ENCODE measurements around the gene MUC20.
"Not testable (repeated sequence)": the region's sequence is repeated elsewhere in the genome, so short reads cannot be mapped to it uniquely, and the experiment has no call there.

Gene MUC20

DNA sequence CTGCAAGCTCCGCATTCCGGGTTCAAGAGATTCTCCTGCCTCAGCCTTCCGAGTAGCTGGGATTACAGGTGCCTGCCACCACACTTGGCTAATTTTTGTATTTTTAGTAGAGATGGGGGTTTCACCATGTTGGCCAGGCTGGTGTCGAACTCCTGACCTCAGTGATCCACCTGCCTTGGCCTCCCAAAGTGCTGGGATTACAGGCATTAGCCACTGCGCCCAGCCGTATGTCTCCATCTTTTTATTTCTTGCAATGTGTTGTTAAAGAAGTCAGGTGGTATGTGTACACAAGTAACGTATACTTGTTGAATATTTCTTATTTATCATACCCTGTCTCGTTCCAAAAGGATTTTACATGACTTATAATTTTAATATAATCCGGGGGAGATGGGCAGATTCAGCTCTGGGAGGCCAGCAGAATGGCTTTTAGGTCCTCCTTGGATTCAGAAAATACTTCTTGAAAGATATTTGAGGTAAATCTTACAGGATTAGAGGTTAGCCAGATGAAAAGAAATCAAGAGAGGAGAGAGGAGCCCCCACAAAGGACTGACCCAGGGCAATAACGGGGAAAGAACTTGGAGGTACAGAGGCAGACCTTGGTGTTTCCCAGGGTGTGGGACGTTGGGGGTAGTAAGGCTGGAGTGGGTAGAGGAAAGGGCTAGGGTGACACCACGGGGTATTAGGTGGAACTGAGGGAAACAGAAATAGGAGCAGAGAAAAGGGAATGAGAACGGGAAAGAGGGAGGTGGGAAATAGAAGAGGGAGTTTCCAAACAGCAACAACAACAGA lies 27.2 kb upstream of the MUC20 start:
- DNase-seq (ENCODE audit: low read depth), result no peak

DNA sequence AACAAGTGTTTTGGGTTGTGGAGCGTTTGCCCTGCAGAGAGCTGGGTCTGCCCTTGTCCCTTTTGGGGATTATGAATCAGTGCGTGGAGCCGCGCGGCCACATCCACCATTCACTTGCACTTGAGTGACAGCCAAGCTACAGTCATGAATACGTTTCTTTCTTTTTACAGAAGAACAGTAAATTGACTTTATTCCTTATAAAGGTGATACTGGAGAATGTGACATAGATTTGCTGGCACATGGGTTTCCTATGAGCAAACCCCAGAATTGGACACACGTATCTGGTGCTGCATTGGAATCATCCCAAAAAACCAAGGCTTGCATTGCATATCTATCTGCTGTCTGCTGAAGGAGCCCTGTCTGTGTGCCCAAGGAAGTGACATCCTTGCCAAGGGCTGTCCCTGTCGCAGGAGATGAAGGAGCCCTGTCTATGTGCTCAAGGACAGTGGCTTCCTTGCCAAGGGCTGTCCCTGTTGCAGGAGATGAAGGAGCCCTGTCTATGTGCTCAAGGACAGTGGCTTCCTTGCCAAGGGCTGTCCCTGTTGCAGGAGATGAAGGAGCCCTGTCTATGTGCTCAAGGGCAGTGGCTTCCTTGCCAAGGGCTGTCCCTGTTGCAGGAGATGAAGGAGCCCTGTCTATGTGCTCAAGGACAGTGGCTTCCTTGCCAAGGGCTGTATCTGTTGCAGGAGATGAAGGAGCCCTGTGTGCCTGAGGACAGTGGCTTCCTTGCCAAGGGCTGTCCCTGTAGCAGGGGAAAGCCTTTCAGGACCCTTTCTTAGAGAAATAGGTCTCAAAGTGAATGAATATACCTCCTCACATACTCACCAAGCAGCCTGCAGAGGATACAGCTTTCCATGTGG lies 26.3 kb upstream of the MUC20 start:
- DNase-seq (ENCODE audit: low read depth), result not testable (repeated sequence)

DNA sequence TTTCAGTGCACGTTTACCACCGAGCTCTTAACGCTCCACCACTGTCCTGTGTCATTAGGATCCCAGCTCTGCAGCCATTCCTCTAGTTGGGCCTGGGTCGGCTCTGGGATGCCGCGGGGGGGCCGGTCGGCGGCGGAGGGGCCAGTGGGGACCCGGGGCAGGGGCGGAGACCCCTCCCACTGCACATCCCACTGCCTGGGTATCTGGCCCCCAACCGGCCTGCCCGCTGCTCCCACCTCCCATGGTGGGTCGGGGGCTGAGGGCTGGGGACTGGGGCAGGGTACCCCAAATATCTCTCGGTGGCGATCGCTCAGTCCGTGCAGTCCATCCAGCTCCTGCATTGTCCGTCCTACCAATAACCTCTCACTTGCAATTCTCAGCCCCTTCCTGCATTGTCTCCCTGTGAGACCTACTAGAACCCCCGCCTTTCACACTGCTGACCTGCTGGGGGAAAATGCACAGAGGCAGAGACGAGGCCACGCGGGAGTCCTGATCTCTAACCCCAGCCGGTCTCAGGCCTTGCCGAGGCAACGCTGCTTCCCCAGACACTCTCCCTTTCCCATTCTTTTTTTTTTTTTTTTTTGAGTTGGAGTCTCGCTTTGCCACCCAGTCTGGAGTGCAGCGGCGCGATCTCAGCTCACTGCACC lies 24.0 kb upstream of the MUC20 start:
- DNase-seq (ENCODE audit: low read depth), result no peak

DNA sequence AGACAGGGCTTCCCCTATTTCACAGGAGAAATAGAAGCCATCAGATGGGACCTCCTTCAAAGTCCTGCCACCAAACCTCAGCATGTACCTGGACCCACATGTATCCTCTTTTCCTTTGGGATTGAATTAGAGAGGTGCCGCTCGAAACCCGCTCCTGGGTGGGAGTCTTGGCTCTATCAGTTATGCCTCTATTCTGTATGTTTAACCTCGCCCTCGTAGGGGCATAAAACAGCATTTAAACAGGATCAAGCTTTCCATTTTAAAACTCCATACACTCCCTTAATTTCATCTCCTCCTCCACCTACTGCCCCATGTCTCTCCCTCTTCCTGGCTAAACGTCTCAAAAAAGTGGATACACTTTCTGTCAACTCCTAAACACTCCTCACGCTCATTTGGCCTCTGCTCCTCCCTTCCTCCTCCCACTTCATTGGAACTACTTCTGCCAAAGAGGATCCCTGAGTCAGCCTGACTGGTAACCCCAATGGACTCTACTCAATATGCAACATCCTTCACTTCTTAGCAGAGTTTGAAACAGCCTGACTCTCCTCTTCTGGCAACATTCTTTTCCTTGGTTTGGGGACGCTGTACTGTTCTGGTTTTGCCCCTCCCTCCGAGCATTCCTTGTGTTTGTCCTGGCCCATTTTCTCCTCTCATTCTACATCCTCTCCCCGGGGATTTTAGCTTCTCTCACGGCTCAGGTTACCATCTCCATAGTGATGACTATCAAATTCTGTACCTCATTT lies 23.0 kb upstream of the MUC20 start:
- peak; percentile 83 for DNase-seq (ENCODE audit: low read depth)

DNA sequence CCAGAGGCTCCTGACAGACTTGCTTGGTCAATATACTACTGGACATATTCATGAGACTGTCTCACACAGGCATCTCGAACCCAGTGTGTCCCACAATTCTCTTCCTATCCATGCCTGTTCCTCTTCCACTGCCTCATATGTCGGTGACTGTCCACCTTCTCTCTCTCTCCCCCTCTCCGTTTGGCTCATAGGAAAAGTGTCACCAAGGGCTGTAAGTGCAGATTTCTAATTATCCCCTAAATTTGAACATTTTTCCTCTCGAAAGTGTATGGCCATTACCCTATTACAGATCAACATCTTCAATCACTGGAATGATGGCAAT lies 22.5 kb upstream of the MUC20 start:
- DNase-seq (ENCODE audit: low read depth), result no peak

DNA sequence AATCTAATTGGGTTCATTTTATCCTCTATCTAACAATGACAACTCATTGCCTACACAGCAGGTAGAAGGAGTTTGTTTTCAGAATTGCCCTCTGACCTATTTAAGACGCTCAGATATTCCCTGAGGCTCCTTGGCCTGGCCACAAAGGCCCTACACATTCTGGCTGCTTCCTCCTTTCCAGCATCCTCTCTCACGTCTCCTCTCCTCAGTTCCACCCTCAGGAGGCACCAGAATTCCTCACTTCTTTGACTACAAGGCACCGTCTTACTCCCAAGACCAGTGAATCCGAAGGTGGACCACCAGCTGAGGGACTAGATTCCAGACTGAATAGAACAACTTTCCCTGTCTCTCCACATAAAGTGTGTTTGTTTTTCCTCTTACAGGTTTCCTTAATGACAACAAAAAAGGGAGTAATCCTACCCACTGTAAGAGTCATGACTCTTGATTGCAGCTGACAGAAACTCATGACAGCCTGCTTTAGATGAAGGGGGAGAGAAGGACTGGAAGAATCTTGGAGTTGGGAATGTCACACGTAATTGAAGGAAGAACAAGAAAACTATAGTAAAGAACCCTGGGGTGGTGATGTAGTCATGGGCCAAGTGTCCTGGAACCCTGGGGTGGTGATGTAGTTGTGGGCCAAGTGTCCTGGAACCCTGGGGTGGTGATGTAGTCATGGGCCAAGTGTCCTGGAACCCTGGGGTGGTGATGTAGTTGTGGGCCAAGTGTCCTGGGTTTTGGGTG lies 22.0 kb upstream of the MUC20 start:
- no peak for DNase-seq (ENCODE audit: low read depth)

DNA sequence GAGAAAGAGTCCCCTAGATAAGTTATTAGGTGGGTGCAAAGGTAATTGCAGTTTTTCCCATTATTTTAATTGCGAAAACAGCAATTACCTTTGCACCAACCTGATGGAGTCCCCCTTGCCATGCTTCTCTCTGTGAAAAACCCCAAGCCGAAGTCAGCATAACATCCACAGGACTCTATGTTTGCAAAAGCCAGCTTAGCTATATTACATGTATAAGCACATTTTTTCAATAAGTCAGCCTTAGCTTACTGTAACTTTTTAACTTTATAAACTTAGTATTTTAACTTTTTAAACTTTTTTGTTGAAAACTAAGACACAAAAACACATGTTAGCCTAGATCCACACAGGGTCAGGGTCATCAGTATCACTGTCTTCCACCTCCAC lies 21.4 kb upstream of the MUC20 start:
- no peak for DNase-seq (ENCODE audit: low read depth)

DNA sequence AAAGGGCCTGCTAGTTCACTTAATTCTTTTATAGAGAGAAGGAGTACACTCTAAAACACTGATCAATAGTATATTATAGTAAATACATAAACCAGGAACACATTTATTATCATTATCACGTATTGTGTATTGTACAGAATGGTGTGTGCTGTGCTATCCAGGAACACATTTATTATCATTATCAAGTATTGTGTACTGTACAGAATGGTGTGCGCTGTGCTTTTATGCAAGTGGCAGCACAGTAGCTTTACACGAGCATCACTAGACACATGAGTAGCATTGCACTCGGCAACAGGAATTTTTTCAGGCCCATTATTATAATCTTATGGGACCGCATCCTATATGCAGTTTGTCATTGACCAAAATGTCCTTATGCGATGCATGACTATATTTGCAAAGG lies 20.9 kb upstream of the MUC20 start:
- DNase-seq (ENCODE audit: low read depth), result no peak

DNA sequence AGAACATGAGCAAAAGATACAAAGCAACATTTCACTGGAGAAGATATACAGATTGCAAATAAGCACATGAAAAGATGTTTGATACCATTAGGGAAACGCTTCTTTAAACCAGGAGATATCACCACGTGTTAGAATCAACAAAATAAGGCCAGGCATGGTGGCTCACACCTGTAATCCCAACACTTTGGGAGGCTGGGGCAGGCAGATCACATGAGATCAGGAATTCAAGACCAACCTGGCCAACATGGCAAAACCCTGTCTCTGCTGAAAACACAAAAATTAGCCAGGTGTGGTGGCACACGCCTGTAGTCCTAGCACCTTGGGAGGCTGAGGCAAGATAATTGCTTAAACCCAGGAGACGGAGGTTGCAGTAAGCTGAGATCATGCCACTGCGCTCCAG lies 20.5 kb upstream of the MUC20 start:
- no peak for DNase-seq (ENCODE audit: low read depth)

DNA sequence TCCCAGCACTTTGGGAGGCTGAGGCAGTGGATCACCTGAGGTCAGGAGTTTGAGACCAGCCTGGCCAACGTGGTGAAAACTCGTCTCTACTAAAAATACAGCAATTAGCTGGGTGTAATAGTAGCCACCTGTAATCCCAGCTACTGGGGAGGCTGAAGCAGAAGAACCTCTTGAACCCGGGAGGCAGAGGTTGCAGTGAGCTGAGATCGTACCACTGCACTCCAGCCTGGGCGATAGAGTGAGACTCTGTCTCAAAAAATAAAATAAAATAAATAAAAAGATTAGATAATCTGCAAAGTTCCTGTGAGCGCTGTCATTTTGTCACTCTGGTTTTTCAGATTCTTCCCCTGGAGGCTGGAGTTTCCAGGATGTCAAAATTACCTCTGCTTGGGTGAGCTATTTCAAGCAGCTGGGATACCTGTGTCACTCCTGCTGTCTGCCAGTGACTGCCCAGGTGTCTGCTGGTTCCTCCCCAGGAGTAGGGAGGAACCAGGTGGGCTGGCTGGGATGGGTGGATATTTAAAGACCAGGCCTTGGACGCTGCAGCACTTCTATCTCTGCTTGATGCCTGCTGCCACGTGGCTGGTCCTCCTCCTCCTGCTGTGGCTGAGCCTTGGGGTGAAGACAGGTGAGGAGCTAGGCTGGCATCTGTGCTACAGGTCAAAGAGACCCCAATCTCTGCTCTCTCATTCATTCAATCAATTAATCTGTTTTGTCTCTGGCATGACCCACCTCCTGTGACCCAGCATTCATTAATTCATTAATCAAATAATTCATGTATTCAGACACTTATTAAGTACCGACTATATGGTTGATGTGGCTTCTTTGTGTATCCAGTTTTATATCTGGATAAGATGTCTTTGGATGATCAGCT lies 19.5 kb upstream of the MUC20 start:
- no peak for DNase-seq (ENCODE audit: low read depth)

DNA sequence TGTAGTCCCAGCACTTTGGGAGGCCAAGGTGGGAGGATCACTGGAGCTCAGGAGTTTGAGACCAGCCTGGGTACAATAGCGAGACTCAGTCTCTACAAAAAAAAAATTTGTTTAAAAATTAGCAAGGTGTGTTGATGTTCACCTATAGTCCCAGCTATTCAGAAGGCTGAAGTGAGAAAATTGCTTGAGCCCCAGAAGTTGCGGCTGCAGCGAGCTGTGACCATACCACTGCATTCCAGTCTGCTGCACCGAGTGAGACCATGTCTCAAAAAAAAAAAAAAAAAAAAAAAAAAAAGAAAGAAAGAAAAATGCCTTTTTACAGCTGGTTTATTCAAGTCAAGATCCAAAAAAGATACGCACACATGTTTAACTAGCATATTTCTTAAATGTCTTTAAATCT lies 17.0 kb upstream of the MUC20 start:
- DNase-seq (ENCODE audit: low read depth), result no peak

DNA sequence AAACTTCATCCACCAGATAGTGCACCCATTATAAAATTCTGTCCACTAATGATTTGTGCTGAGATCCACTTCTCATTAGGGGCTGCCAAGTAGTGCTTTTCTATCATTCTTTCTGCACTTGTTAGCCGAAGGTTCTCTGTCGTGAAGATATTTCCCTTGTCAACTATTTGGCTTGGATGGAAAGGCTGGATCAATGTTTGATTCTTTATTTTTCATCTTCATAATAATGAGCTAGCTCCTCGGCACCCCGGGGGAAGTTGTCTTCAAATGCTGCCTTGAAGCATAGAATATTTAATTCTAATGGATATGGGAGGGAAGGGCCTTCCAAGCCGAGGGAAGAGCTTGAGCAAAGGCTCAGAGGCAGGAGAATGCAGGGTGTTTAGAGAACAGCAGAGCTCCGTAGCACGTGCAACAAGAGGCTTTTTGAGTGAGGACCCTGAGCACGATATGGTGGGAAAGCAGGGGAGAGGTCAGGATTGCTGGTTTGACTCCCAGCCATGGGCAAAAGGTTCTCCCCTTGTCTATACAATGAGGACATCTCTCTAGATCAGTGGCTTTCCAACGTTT lies 16.3 kb upstream of the MUC20 start:
- DNase-seq (ENCODE audit: low read depth), result no peak

DNA sequence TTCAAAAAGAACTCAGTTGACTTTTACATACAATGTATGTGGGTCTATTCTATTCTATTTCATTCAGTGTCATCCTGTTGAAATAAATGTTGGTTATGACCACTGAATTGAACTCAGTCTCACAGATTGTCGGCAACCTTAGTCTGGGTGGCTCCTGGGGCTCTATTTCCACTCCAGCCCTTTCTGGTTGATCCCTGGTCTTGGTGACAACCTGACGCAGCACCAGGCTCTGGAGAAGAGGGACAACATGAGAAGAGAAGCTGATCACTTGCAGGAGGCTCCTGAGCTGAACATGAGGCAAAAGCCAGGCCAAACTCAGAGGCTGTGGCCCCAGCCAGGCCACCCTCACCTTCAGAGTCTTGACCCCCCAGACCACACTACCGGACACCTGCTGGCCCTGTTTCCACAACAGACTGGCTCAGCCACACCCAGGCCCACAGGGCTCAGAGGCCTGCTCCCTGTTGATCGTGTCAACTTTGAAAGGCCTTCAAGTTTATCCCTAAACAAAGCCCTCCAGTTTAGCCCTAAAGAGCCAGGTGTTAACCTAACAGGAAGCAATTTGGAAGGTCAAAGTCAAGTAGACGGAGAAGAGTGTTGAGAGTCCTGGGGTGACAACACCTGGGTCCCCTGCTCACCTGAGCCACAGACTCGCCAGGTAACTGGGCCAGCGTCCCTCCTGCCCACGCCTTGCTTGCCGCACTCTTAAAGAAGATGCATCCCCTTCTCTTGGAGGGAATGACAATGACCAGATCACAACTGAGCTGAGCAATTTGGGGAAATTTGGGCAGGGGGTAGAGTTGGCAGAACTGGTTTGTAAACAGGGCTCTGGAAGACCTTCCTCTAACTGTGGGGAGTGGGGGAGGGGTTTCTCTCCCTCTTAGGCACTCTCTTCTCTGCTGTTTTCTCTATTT lies 15.4 kb upstream of the MUC20 start:
- DNase-seq (ENCODE audit: low read depth), result no peak

DNA sequence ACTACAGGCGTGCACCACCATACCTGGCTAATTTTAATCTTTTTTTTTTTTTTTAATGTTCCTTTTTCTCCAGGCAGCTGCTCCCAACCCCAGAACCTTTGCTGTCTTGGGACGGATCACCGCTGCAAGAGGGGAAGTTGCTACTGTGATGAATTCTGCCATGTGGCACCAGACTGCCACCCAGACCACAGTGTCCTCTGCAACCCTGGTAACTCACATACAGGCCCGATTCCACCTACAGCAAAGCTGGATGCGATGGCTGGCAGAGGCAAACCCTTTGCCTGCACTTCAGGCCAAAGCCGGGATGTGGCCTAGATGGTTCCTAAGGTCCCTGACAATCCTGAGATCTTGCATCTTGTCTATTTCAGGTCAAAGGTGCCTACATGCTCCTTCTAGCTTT lies 12.7 kb upstream of the MUC20 start:
- no peak for DNase-seq (ENCODE audit: low read depth)

DNA sequence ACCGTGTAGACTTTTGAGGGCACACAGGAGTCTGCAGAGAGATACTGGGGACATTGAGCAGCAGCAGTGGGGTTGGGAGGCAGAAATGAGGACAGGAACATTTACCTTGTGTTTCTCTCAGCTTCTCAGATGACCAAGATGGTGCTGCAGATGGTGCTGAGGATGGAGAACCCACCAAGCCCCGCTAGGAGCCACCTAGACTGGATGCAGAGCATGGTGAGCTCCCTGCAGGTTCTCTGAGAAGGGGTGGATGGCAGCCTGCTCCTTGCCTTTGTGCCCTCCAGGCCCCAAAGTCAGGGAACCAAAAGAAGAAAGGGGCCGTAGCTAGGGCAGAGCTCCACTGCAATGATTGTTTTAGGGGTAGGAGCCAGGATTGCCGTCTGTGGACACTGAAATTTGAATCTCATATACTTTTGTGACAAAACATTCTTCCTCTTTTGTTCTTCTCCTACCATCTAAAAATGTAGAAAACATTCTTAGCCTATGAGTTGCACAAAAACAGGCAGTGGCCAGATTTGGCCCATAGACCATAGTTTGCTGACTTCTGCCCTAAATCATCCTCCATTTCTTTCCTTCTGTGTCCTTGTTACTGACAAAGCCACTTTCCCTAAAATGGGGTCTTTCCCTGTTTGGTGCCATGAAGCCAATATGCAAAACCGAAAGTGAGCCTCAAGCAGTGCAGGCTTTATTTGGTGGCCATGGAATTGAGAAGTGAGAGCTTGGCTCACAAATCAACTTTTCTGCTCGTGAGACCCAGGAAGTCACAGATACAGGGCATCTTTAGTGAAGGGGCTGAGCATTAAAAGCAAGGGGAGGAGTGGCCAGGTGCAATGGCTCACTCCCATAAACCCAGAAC lies 11.9 kb upstream of the MUC20 start:
- DNase-seq (ENCODE audit: low read depth), result no peak

DNA sequence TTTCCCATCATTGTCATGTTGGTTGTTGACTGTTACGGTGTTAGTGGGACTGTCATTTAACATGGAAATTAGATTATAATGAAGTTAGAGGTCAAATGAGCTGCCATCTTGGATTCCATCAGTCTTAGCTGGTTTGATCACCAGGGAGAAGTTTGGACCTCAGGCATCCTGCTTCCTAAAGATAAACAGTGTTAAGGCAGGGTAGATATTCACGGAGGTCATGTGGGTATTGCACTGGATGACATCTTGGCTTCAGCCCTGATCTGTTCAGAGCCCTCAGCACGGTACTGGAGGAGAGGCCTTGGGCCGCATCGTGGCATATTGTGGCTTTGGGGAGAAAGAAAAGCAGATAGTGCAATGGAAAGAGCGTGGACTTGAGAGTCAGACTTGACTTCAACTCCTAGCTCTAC lies 11.1 kb upstream of the MUC20 start:
- DNase-seq (ENCODE audit: low read depth), result no peak

DNA sequence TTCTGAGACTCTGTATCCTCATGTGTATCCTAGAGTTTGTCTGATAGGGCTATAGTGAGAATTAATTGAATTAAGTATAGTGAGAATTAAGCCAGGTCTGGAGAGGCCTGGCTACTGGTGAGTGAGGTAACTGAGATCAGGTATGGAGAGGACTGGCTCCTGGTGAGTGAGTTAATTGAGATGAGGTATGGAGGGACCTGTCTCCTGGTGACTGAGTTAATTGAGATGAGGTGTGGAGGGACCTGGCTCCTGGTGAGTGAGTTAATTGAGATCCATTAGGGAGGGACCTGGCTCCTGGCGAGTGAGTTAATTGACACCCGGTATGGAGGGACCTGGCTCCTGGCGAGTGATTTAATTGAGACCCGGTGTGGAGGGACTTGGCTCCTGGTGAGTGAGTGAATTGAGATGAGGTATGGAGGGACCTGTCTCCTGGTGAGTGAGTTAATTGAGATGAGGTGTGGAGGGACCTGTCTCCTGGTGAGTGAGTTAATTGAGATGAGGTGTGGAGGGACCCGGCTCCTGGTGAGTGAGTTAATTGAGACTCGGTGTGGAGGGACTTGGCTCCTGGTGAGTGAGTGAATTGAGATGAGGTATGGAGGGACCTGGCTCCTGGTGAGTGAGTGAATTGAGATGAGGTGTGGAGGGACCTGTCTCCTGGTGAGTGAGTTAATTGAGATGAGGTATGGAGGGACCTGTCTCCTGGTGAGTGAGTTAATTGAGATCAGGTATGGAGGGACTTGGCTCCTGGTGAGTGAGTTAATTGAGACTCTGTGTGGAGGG lies 10.5 kb upstream of the MUC20 start:
- not testable (repeated sequence) for DNase-seq (ENCODE audit: low read depth)
